HL-60/S4 treated with phorbol 12-myristate 13-acetate at 8.2 ng/mL for 4 days and 3 days (cell line): ENCODE results near the gene CACNA1G.

Source experiments
- in situ Hi-C: fragments of 300-500 bp; cut with MboI; formaldehyde crosslinking; loops from 2 replicates; pipeline ENCODE4 v1.15.0; 2022; ENCODE audit warnings: low sequenced_read_pairs

CACNA1G gene

GRCh38 chr17:50547035-50547735, 13.3 kb upstream of the CACNA1G start, which contains the start of gene SPATA20:
Gene SPATA20 (plus strand): TSS chr17:50547174. CDS start chr17:50547209, 35 bp downstream.
- in situ Hi-C loops, result no loop called here

GRCh38 chr17:50547736-50548083, 12.8 kb upstream of the CACNA1G start:
- in situ Hi-C loops, result no loop called here

GRCh38 chr17:50548831-50549230, 11.7 kb upstream of the CACNA1G start:
- in situ Hi-C loops, result no loop called here

GRCh38 chr17:50549256-50549941, 11.1 kb upstream of the CACNA1G start:
- in situ Hi-C loops, result no loop called here

- in situ Hi-C loops, result no loop called here
Observed at GRCh38 chr17:50549969-50550368, 10.5 kb upstream of the CACNA1G start.

GRCh38 chr17:50550661-50551432, 9.7 kb upstream of the CACNA1G start:
- in situ Hi-C loops, result no loop called here

- in situ Hi-C loops, result no loop called here
Observed at GRCh38 chr17:50551433-50551815, 9.1 kb upstream of the CACNA1G start.

GRCh38 chr17:50551884-50552283, 8.6 kb upstream of the CACNA1G start:
- in situ Hi-C loops, result no loop called here

- in situ Hi-C loops, result no loop called here
Observed at GRCh38 chr17:50554201-50554600, 6.3 kb upstream of the CACNA1G start.

- in situ Hi-C loops, result no loop called here
Observed at GRCh38 chr17:50556803-50557202, 3.7 kb upstream of the CACNA1G start.

GRCh38 chr17:50557630-50558029, 2.9 kb upstream of the CACNA1G start:
- in situ Hi-C loops, result no loop called here

GRCh38 chr17:50558091-50558490, 2.4 kb upstream of the CACNA1G start:
- in situ Hi-C loops, result no loop called here

GRCh38 chr17:50558581-50558940, 2.0 kb upstream of the CACNA1G start:
- in situ Hi-C loops, result no loop called here

- in situ Hi-C loops, result no loop called here
Observed at GRCh38 chr17:50558941-50559614, 1.4 kb upstream of the CACNA1G start.

- in situ Hi-C loops, result no loop called here
Observed at GRCh38 chr17:50559674-50560184, 786 bp upstream of the CACNA1G start.

- in situ Hi-C loops, result no loop called here
Observed at GRCh38 chr17:50560931-50561745, 623 bp downstream of the CACNA1G start.

- in situ Hi-C loops, result no loop called here
Observed at GRCh38 chr17:50561746-50562141, 1.2 kb downstream of the CACNA1G start.

GRCh38 chr17:50562242-50563091, 2.0 kb downstream of the CACNA1G start:
- in situ Hi-C loops, result no loop called here

- in situ Hi-C loops, result no loop called here
Observed at GRCh38 chr17:50563092-50563511, 2.6 kb downstream of the CACNA1G start.
